Testis (tissue), 2 donors: ENCODE data around the gene C2orf76.
"Not testable (repeated sequence)": the region's sequence is repeated elsewhere in the genome, so short reads cannot be mapped to it uniquely, and the experiment has no call there.

Experiments used
- CTCF ChIP-seq, 3 experiments: fragments of 450-650 bp in 2 of 3; fragments of 200-600 bp in 1 of 3; sonication (generic) in 1 of 3; IDR thresholded peaks; one replicate each; pipeline ENCODE4 v1.5.1; 2016 to 2019; ENCODE audit warnings: antibody characterized with exemption in 3 of 3, mild to moderate bottlenecking in 2 of 3, moderate library complexity in 1 of 3
- POLR2A ChIP-seq: fragments of 450-650 bp; IDR thresholded peaks from one replicate; pipeline ENCODE4 v1.6.1; 2017; ENCODE audit warnings: antibody characterized with exemption, mild to moderate bottlenecking, moderate library complexity

- TF ChIP-seq CTCF (IDR thresholded peaks at IDR 0.05); POLR2A: not testable (repeated sequence)
Observed at GRCh38 chr2:119403618-119404017, 37.0 kb upstream of the C2orf76 start.
